ENCODE results near the gene CPNE1. TPM values are rescaled to one million over a fixed set of nuclear protein-coding genes. Genes with fewer than 3 reads are reported as not detected.

The CPNE1 gene
- total RNA-seq, 1 experiment from 2014 or later: 155 TPM

- no peak overlapping the region for H3K4ac ChIP-seq (ENCODE audit: low read depth, low read length)
- no peak overlapping the region for H2AFZ ChIP-seq (ENCODE audit: low read length)
- H4K20me1 ChIP-seq (ENCODE audit: control insufficient read depth, insufficient read depth, insufficient read length): no peaks in the 10 kb centered on the region
- no peak overlapping the region for H3K14ac ChIP-seq (ENCODE audit: insufficient read depth, low read length)
- peaks cover 11% of the 10 kb centered on the region; the same call in 1 of the 2 replicates for H3K79me2 ChIP-seq (ENCODE audit: insufficient read depth, low read length)
- H3K27me3 Mint-ChIP-seq (ENCODE audit: low read depth): no peaks in the 10 kb centered on the region; the same call in 1 of the 2 replicates
- H3K4me1 ChIP-seq (ENCODE audit: insufficient read depth, low read length): peaks cover 1% of the 10 kb centered on the region; the same call in 1 of the 2 replicates
- H2BK5ac ChIP-seq (ENCODE audit: insufficient read length, low read length): no peak overlapping the region
- no CpG with 5 or more reads among the region's 4 CpGs for WGBS (ENCODE audit: extremely low coverage, insufficient read length, low lambda C conversion rate)
- no peaks in the 10 kb centered on the region for H3K23me2 ChIP-seq (ENCODE audit: insufficient read length, low read depth, low read length, poor library complexity, severe bottlenecking)
- no peak overlapping the region for H3K18ac ChIP-seq (ENCODE audit: insufficient read length, low read depth, low read length)
- H3K79me1 ChIP-seq (ENCODE audit: insufficient read depth, low read depth, low read length, poor library complexity, severe bottlenecking): peaks cover 6% of the 10 kb centered on the region
- DNase-seq: no peak
- no peak overlapping the region for H2BK120ac ChIP-seq (ENCODE audit: low read depth, low read length, poor library complexity, severe bottlenecking)
- H3K9me3 ChIP-seq (ENCODE audit: control insufficient read depth, low read depth, low read length): no peaks in the 10 kb centered on the region
- no peak overlapping the region for H3K4me3 Mint-ChIP-seq
- no peaks in the 10 kb centered on the region for H3K9me3 Mint-ChIP-seq
- H3K56ac ChIP-seq (ENCODE audit: insufficient read length, low read depth, low read length): no peak overlapping the region
- no peaks in the 10 kb centered on the region for H3K27me3 ChIP-seq (ENCODE audit: insufficient read depth, low read length)
- H2BK15ac ChIP-seq (ENCODE audit: low read depth, low read length): no peak overlapping the region
- no peak overlapping the region for H4K8ac ChIP-seq (replicated peaks; ENCODE audit: insufficient read length, low read depth, low read length)
- no peak overlapping the region for H3K9ac ChIP-seq (ENCODE audit: extremely low read depth, insufficient read length, low read length)
- no peak overlapping the region for H3K27ac ChIP-seq (ENCODE audit: insufficient read length, low read depth, low read length)
- no peak overlapping the region for H2BK20ac ChIP-seq (ENCODE audit: low read depth, low read length, poor library complexity, severe bottlenecking)
- TF ChIP-seq, protein P1, sequence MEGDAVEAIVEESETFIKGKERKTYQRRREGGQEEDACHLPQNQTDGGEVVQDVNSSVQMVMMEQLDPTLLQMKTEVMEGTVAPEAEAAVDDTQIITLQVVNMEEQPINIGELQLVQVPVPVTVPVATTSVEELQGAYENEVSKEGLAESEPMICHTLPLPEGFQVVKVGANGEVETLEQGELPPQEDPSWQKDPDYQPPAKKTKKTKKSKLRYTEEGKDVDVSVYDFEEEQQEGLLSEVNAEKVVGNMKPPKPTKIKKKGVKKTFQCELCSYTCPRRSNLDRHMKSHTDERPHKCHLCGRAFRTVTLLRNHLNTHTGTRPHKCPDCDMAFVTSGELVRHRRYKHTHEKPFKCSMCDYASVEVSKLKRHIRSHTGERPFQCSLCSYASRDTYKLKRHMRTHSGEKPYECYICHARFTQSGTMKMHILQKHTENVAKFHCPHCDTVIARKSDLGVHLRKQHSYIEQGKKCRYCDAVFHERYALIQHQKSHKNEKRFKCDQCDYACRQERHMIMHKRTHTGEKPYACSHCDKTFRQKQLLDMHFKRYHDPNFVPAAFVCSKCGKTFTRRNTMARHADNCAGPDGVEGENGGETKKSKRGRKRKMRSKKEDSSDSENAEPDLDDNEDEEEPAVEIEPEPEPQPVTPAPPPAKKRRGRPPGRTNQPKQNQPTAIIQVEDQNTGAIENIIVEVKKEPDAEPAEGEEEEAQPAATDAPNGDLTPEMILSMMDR (conservative IDR thresholded peaks at IDR 0.05): no peak
- H3K4me1 Mint-ChIP-seq: peaks cover 47 to 56% of the 10 kb centered on the region in 2 experiments
- H4K91ac ChIP-seq (ENCODE audit: insufficient read length, low read depth, low read length): no peak overlapping the region
- H3K27ac Mint-ChIP-seq: peak overlapping the region in 1 of 3 experiments; percentile 84; a peak in 1 of 7 replicates
- H3T11ph ChIP-seq (ENCODE audit: low read length): no peak overlapping the region
- no peak overlapping the region for H2AK5ac ChIP-seq (ENCODE audit: insufficient read length, low read length)
- H2BK12ac ChIP-seq (ENCODE audit: insufficient read length, low read depth, low read length): no peak overlapping the region
- H3K23ac ChIP-seq (ENCODE audit: insufficient read length, low read depth, low read length): no peak overlapping the region
- no peak overlapping the region for H4K5ac ChIP-seq (ENCODE audit: insufficient read length, low read depth, low read length)
- H3K36me3 Mint-ChIP-seq (ENCODE audit: insufficient read depth in 1 of 3, low read depth in 3 of 3): no peaks in the 10 kb centered on the region; a peak in 1 of 7 replicates
- H3K4me2 ChIP-seq (ENCODE audit: insufficient read depth, insufficient read length, low read length): no peak overlapping the region
These were observed 23.0 kb downstream of the CPNE1 start for GRCh38 chr20:35641743-35642142.

Data from H9 (cell line).